K562 treated with DMSO at 1 percent for 48 hours (cell line): ENCODE measurements around the gene RNF103. TPM values are rescaled to one million over a fixed set of nuclear protein-coding genes. Genes with fewer than 3 reads are reported as not detected.

Experiments used
- total RNA-seq: library from RNA; unstranded; fragments of 300-600 nt; gene quantifications from 2 replicates; pipeline ENCODE4 v1.2.3, GENCODE V29; 2022; ENCODE audit warnings: low replicate concordance; ENCODE audit errors: extremely low read depth

Gene RNF103, protein sequence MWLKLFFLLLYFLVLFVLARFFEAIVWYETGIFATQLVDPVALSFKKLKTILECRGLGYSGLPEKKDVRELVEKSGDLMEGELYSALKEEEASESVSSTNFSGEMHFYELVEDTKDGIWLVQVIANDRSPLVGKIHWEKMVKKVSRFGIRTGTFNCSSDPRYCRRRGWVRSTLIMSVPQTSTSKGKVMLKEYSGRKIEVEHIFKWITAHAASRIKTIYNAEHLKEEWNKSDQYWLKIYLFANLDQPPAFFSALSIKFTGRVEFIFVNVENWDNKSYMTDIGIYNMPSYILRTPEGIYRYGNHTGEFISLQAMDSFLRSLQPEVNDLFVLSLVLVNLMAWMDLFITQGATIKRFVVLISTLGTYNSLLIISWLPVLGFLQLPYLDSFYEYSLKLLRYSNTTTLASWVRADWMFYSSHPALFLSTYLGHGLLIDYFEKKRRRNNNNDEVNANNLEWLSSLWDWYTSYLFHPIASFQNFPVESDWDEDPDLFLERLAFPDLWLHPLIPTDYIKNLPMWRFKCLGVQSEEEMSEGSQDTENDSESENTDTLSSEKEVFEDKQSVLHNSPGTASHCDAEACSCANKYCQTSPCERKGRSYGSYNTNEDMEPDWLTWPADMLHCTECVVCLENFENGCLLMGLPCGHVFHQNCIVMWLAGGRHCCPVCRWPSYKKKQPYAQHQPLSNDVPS
- not detected in 2 replicates for total RNA-seq

DNA sequence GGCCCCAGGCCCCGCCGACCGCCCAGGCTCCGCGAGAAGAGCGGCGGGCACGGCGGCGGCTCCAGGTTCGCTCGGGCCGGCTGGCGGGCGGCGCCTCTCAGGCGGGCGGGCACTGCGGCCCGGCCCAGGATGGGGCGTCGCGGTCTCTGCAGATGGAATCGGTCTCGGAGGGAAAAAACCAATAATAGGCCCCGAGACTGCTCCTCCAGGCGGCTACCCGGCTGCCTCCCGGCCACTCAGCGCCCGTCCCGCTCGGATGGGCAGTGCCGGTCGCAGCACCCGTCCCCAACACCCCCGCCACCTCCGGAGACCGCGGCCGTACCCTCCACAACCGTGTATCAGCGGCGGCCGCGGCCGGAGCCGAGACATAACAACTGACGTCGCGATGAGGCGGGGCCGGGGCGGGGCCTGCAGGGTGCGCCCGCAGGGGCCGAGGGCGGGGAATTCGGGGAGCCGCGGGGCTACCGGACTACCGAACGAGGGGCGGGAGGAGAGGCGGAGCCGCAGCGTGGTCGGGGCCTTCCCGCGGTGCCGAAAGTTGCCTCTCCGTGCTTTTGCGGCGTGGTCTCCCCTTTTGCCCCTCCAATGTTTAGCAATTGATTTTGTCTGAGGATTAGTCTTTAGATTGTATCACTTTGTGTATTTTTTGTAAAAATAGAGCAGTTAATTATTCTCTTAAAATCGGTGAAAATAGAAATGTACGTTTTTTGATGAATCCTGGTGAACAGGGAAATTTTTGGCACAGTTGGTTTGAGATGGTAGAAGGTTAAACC lies at the start of gene RNF103:
Gene RNF103 (minus strand): TSS at position 372 of the 773 bp plus-strand sequence. CDS start 979 bp downstream, outside the sequence.

DNA sequence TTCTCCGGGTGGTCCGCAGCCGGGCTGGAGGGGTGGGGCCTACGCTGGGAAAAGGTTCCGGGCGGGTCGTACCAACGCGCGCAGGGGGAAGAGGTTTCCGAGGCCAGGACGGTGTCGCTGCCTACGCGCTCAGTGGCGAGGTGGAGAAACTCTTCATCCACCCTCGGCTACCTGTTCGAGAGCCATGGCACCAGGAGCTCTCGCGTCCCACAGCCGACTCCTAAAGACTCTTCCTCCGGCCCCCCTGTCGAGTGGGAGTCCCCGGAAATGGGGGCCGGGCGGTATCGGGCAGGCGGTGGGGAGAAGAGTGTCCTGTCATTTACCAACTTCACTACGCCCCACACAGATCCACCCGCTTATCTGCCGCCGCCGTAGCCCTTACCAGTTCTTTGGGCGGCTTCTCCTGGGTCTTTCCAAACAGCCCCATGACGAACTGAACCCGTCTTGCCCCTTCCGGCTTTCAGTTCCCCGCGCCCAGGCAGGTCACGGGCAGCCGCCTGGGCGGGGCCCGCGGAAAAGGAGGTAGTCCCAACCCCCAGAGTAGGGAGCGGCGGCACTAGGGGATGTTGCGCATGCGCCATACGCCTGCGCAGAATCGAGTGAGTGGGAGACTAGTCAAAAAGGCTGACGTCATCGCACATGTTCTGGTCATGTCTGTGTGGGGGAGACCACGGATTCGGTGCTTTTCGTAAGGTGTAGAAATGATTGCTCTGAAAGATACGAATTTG lies 60.6 kb downstream of the RNF103 start, which contains the start of gene CHMP3:
Gene CHMP3 (minus strand): TSS at position 522 of the 728 bp plus-strand sequence. CDS start 95 bp downstream, at position 427.

Other genes with a start within 250 kb of the RNF103 start
- gene KDM3A, start 182.5 kb downstream of the RNF103 start, total RNA-seq = not detected in 2 replicates
- not detected in 2 replicates for gene CHMP3, start 60.4 kb downstream of the RNF103 start, total RNA-seq
- not detected in 2 replicates for gene RMND5A, start 96.4 kb upstream of the RNF103 start, total RNA-seq
- not detected in 2 replicates for gene CD8A, start 167.0 kb upstream of the RNF103 start, total RNA-seq
- gene CD8B, start 238.0 kb upstream of the RNF103 start, total RNA-seq = not detected in 2 replicates